Astrocyte of the cerebellum (primary cell): ENCODE measurements around the gene HSPBAP1.

Experiments
- DNase-seq: peaks from one replicate; pipeline ENCODE4 v3.0.0-alpha.2; 2011; ENCODE audit warnings: low read depth
- H3K4me3 ChIP-seq: 2 replicates; pipeline ENCODE4 v1.5.1; 2011; ENCODE audit warnings: mild to moderate bottlenecking, low read depth, low read length, moderate library complexity
- CTCF ChIP-seq: IDR thresholded peaks from 2 replicates; pipeline ENCODE4 v1.5.1; 2012; ENCODE audit warnings: low read length, low read depth, moderate library complexity, mild to moderate bottlenecking; ENCODE audit errors: missing control alignments
- in situ Hi-C: cut with HindIII; loops from 2 replicates; pipeline ENCODE4 v1.10.0; 2017; ENCODE audit warnings: low sequenced_read_pairs

HSPBAP1 gene

GRCh38 chr3:122824465-122825381 lies 31.1 kb upstream of the HSPBAP1 start:
- no peak for TF ChIP-seq CTCF
- DNase-seq = no peak
- no peak overlapping the region for H3K4me3 ChIP-seq
- in situ Hi-C loops = no loop called here

GRCh38 chr3:122816587-122816986 lies 23.0 kb upstream of the HSPBAP1 start:
- H3K4me3 ChIP-seq = no peak overlapping the region
- in situ Hi-C loops = no loop called here
- no peak for TF ChIP-seq CTCF
- no peak for DNase-seq

GRCh38 chr3:122810734-122811133 lies 17.1 kb upstream of the HSPBAP1 start:
- in situ Hi-C loops = no loop called here
- no peak for TF ChIP-seq CTCF
- no peak overlapping the region for H3K4me3 ChIP-seq
- DNase-seq = no peak

- no peak for TF ChIP-seq CTCF
- H3K4me3 ChIP-seq = no peak overlapping the region
- DNase-seq = no peak
- in situ Hi-C loops = no loop called here
These were observed 10.3 kb upstream of the HSPBAP1 start for GRCh38 chr3:122803977-122804376.

GRCh38 chr3:122802323-122802722 lies 8.7 kb upstream of the HSPBAP1 start:
- no peak for TF ChIP-seq CTCF
- no peak overlapping the region for H3K4me3 ChIP-seq
- in situ Hi-C loops = no loop called here
- DNase-seq = no peak

GRCh38 chr3:122800706-122801237 lies 7.1 kb upstream of the HSPBAP1 start:
- in situ Hi-C loops = no loop called here
- no peak overlapping the region for H3K4me3 ChIP-seq
- no peak for DNase-seq
- TF ChIP-seq CTCF = no peak
